GM21529 (cell line): ENCODE data around the gene SPON1.

Experiments
- ATAC-seq: cut with Tn5 transposase; IDR thresholded peaks from one replicate; pipeline ENCODE4 v1.9.1; 2021; ENCODE audit not compliant: unreplicated experiment

The SPON1 gene

DNA sequence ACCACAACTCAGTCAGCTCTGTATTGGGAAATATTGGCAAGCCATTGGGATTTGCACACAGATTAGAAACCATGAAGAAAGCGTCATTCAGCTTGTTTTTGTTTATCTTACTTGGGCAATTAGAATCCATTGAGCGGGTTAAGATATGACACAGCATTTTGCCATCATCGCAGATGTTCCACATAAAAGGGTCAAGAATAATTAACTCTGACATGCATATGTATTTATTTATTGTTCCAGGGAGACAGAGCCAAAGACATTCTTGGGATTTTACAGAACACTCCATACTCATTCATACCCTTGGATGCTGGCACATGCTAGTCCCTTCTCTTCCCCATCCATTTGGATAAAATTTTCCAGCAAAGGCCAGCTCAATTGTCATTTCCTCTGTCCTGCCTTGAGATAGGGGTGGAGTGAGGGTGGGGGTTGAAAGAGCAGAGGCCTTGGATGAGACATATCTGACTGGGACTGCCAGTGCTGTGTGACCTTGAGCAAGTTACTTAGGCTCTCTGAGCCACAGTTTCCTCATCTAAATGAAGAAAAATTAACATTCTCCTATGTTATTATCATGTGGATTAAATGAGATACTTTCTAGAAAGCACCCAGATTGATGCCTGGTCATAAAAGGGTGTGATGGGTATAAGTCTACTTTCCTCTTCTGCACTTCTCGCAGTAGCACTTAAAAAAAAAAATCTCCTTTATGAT lies 216.7 kb downstream of the SPON1 start:
- no peak for ATAC-seq

DNA sequence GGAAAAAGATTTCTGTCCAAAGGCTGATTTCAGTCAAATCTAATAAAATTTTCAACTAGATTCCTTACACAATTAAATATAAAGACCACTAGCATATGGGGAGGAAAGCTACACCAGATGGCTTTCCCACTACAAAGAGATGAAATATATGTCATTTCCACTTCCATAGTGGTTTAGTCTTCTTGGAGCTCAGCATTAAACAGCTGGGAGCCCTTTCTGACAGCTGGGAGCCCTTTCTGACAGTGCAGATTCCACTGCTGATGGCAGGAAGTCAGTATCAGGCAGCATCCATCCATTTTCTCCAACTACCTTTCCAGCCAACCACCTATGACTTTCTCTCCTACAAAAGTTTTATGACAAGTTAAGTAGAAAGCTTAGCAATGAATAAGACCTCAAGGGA lies 218.6 kb downstream of the SPON1 start:
- no peak for ATAC-seq

DNA sequence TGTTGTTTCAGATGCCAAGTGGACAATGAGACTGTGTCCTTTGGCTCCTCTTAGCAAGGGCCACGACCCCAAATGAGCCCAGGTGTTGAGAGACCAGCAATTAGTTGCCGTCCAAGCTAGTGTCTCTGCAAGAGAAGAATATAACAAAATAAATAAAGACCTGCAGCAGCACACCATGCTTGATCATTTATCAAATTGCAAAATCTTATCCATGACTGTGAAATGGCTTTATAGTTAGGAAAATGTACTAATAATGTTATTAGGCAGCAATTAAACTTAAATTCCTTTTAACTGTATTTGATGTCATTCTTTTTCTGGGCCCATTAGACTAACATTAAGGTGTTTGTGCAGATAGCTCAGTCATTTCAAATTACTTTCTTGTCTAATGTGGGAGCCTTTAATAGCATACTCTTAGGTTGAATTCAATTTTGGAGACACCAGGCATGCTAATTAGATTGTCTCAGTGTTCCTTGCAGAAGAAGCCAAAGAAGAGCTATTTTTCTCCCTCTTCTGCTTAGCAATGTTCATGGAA lies 220.4 kb downstream of the SPON1 start:
- ATAC-seq = no peak

GRCh38 chr11:14184028-14184940 lies 221.8 kb downstream of the SPON1 start:
- ATAC-seq = no peak

DNA sequence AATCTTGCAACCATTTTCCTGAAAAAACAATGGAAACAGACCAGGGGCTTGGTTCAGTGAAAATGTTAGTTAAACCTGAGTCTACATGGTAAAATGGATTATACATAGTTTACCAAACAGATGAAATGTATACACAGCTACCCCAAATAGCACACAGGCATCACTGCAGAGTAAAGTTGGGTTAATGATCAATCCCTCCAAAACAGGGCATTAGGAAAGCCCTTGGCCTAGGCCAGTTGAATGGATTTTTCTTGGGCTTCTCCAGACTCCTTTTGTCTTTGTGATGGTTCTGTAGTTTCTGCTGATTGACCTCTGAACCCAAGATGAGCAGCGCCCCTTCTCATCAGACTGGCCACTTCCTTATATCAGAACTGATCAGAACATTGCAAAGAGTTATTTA lies 222.9 kb downstream of the SPON1 start:
- no peak for ATAC-seq

DNA sequence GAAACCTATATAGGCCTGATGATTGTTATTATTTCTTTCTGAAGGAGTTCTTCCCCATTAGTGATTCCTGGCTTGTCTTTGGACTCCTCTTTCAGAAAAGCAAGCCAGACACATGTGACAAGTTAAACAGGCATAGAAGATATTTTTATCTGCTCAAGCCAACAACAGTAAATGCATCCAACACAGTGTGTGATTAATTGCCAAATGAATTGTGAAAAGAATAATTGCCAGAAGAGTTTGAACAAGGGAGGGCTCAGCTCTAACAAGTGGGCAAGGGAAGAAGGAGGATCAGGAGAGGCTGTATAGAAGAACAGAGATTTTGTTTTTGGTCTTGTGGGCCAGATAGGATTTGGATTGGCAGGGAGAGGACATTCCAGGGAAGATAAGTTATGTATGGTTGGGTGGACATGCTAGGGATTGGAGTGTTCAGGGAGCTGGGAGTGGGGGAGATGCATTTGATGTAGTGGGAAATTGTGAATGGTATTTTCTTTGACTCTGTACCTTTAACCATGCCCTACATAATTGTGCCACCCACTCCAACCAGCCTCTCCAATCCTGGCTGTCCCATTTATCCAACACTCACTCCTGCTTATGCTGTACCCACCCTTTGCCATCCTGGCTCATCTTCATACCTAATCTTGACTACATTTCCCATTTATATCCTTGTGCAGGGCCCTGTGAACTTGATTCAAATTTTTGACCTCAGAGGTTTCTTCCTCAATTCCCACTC lies 223.7 kb downstream of the SPON1 start:
- no peak for ATAC-seq

GRCh38 chr11:14189874-14190273 lies 227.4 kb downstream of the SPON1 start:
- no peak for ATAC-seq

DNA sequence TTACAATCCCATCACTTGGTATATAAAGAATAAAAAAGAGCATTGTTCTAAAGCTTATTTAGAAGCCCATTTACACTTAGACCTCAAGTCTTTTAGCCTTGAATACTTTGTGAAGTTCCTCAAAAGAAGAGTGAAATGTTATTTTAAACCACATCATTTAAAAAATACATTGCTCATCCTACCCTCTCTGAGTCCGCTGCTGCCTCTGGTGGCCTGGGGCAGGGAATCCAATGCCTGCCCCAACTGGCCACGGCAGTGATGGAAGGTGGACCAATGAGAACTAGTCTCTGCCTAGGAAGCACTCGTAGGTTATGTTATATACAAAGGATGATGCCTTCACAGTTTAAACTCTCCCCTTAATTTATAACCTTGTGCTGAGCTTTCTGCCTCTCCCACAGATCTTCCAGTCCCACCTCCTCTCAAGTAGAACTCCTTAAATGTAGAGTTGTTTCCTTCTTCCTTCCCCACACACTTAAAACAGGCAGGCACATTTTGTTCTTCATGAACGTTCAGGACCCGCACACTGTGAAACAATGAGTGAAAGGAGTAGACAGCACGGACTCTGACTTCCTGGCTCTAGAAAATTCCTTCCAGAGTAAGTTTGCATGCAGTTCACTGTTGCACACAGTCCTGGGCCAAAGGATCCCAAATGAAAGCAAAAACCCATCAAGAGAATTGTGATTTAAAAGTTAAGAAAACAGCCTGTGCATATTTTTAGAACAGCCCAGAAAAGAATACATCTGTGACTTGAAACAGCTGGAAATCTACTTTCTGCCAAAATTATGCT lies 228.7 kb downstream of the SPON1 start:
- no peak for ATAC-seq

- ATAC-seq = no peak
These were observed 231.1 kb downstream of the SPON1 start for GRCh38 chr11:14193644-14194043.

GRCh38 chr11:14202251-14203196 lies 240.0 kb downstream of the SPON1 start:
- peak; percentile 80 for ATAC-seq

- no peak for ATAC-seq
These were observed 240.8 kb downstream of the SPON1 start for GRCh38 chr11:14203321-14203720.

DNA sequence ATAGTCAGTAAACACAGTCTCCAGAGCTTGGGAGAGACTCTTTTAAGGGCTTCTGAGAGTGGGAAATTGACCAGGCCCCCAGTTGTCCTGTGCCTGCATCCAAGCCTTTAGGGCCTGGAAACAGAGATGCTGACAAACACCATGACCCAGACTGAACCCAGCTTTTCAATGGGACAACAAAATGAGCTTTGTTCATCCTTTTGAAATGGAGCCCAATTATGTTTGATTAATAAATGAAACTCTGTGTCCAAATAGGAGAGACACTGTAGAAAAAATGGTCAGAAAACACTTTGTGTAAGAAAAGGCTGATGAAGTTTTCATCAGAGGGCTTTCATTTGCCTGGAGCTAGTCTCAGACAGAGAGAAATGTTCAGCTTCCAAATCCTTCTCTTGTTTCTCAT lies 250.5 kb downstream of the SPON1 start:
- ATAC-seq = no peak

GRCh38 chr11:14218728-14219127 lies 256.2 kb downstream of the SPON1 start:
- ATAC-seq = no peak

GRCh38 chr11:14223636-14224288 lies 261.2 kb downstream of the SPON1 start:
- ATAC-seq = no peak

- ATAC-seq = no peak
These were observed 261.9 kb downstream of the SPON1 start for GRCh38 chr11:14224395-14224794.

- no peak for ATAC-seq
These were observed 263.1 kb downstream of the SPON1 start for GRCh38 chr11:14225666-14226065.

DNA sequence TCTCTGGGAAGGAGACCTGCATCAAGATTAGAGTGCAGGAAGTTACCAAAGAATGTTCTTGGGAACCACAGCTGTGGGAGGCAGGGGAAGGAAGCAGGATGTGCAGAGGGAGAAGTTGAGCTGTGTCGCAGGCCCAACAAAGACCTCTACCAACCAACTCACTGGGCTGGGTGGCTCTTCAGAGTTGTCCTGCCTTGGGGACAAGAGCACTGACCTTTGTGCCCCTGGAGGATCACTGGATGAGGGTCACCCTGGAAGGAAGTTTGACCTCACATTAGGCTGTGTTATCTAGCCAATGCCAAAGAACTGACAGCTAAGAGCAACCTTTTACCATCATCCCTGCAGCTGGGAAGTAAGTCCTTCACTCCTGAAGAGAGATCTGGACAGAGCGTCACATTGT lies 265.8 kb downstream of the SPON1 start:
- ATAC-seq = no peak

GRCh38 chr11:14229472-14229871 lies 266.9 kb downstream of the SPON1 start:
- no peak for ATAC-seq

GRCh38 chr11:14230407-14230806 lies 267.9 kb downstream of the SPON1 start:
- ATAC-seq = no peak
